Skeletal muscle satellite cell (primary cell): ENCODE measurements around the gene DGKH.

Experiments
- H3K27me3 ChIP-seq: 2 replicates; pipeline ENCODE4 v1.7.0; 2013; ENCODE audit warnings: low read length; ENCODE audit not compliant: control insufficient read depth, insufficient read depth
- H3K36me3 ChIP-seq: 2 replicates; pipeline ENCODE4 v1.7.0; 2013; ENCODE audit warnings: mild to moderate bottlenecking, control low read depth, low read length; ENCODE audit not compliant: insufficient read depth
- H3K4me1 ChIP-seq: 2 replicates; pipeline ENCODE4 v1.7.0; 2013; ENCODE audit warnings: low read length; ENCODE audit not compliant: control insufficient read depth, insufficient read depth
- H3K4me2 ChIP-seq: 2 replicates; pipeline ENCODE4 v1.7.0; 2013; ENCODE audit warnings: mild to moderate bottlenecking, low read length
- H3K4me3 ChIP-seq: 2 replicates; pipeline ENCODE4 v1.7.0; 2013; ENCODE audit warnings: low read length
- H3K9ac ChIP-seq: 2 replicates; pipeline ENCODE4 v1.7.0; 2013; ENCODE audit warnings: mild to moderate bottlenecking, low read depth, low read length, moderate library complexity
- H3K9me3 ChIP-seq: replicated peaks from 2 replicates; pipeline ENCODE4 v1.7.0; 2013; ENCODE audit warnings: mild to moderate bottlenecking, control low read depth, low read length

The DGKH gene

DNA sequence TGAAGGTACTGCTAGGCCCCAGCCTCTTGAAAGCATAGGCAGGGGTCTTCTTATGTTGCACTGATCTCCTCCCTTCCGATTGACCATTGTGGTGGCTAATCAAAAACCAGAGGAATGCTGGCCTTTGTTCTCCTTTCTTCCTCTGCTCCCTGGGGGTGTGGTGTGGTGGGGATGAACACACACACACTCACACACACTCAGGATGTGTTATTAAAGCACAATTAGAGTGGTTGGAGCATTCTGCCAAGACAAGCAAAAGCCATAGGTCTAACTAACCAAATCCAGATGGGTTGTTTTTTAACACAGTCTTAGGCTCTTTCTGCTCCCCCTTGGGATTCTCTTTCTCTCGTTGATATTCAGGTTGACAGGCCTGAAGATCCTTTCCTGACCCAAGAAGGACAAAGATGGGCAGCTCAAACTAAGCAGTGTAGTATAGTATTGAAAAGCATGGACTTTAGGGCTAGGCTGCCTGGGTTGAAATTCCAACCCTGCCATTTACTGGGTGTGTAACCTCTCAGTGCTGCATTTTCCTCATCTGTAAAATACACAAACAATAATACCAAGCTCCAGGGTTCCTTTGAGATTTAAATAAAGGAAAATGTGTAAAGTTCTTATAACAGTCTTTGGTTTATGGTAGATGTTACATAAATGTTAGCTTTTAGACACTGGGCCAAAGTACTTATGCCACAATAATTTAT is 25.5 kb upstream of the DGKH start:
- Histone ChIP-seq H3K27me3 (no peaks in the 10 kb centered on the region), H3K4me2 (no peak overlapping the region), H3K9ac (no peak overlapping the region), H3K36me3 (no peaks in the 10 kb centered on the region), H3K4me3 (no peak overlapping the region), H3K4me1 (peaks cover 19% of the 10 kb centered on the region), H3K9me3 (no peaks in the 10 kb centered on the region)

DNA sequence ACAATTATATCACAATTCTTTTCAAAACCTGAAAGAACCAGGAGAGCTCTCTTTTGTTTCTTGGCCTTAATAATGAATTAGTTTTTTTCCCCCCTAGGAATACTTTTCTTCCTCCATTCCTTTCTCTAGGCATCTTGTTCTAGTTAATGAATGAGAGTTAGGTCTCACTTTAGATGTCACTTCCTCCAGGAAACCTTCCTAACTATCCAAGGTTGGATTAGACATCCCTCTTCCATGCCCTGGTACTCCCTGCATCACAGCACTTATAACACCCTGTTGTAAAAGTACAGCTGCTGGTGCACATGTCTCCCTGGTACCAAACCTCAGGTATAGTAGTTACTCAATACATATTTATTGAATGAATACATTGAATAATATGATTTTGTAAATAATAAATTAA is 21.2 kb upstream of the DGKH start:
- Histone ChIP-seq H3K27me3 (no peaks in the 10 kb centered on the region), H3K9ac (no peak overlapping the region), H3K4me1 (peaks cover 19% of the 10 kb centered on the region), H3K36me3 (no peaks in the 10 kb centered on the region), H3K4me3 (no peak overlapping the region), H3K9me3 (no peaks in the 10 kb centered on the region), H3K4me2 (no peak overlapping the region)

DNA sequence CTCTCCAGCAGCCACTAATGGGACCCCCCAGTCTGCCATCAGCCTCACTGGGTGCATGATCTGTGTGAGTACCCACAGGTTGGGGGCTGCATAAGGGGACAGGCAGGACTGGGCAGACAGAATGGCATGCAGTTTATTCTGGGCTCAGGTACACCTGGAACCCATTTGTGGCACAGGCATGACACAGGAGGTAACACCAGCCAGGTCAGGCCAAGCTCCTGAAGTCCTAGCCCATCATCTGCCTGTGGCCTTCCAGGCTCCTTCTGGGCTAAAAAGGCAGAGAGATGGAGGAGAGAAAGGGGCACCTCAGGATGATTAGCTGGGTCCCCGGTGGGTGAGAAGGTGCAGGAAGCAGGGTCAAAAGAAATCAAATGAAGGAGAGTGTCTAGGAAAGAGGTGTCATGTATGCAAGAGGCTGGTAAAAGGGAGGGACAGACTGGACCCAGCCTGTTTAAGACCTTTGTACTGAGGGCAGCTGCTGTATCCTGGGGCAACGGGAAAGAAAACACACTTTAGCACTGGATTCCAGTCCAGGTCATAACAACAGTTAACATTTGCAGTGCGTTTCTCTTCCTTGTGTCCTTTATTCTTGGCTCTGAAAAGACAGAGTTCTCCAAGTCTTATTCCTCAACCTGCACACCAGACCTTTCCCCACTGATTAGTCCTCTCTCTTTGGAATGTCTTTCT is 20.2 kb upstream of the DGKH start:
- Histone ChIP-seq H3K9me3 (no peaks in the 10 kb centered on the region), H3K36me3 (no peaks in the 10 kb centered on the region), H3K4me3 (no peak overlapping the region), H3K9ac (no peak overlapping the region), H3K27me3 (no peaks in the 10 kb centered on the region), H3K4me1 (peaks cover 19% of the 10 kb centered on the region), H3K4me2 (no peak overlapping the region)

GRCh38 chr13:42035905-42036521 is 12.4 kb upstream of the DGKH start:
- H3K27me3 ChIP-seq: no peaks in the 10 kb centered on the region
- peaks cover 7% of the 10 kb centered on the region for H3K4me1 ChIP-seq
- H3K4me2 ChIP-seq: no peak overlapping the region

DNA sequence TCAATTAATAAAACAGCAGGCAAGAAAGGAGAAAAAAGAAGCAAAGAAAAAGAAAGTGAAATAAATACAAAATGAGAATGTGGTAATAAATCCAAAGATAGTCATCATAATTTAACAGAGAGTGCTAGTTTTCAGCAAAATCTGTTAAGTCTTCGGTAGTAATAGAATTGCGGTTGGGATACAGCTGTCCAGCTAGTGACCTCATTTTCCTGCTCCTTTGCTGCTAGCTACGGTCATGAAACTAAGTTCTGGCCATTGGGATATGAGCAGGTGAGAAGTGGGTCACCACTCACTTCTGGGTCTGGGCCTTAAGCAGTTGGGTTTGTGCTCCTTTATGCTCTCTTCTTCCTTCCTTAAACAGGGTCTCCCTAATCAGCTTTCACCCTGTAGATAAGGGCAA is 11.7 kb upstream of the DGKH start:
- Histone ChIP-seq H3K9ac (no peak overlapping the region), H3K9me3 (no peaks in the 10 kb centered on the region), H3K4me3 (no peak overlapping the region), H3K4me2 (no peak overlapping the region), H3K36me3 (no peaks in the 10 kb centered on the region), H3K4me1 (peaks cover 13% of the 10 kb centered on the region), H3K27me3 (no peaks in the 10 kb centered on the region)

More at GRCh38 chr13:42035905-42036521, 12.4 kb upstream of the DGKH start:
- Histone ChIP-seq H3K36me3 (no peaks in the 10 kb centered on the region), H3K9me3 (no peaks in the 10 kb centered on the region), H3K4me3 (no peak overlapping the region), H3K9ac (no peak overlapping the region)

DNA sequence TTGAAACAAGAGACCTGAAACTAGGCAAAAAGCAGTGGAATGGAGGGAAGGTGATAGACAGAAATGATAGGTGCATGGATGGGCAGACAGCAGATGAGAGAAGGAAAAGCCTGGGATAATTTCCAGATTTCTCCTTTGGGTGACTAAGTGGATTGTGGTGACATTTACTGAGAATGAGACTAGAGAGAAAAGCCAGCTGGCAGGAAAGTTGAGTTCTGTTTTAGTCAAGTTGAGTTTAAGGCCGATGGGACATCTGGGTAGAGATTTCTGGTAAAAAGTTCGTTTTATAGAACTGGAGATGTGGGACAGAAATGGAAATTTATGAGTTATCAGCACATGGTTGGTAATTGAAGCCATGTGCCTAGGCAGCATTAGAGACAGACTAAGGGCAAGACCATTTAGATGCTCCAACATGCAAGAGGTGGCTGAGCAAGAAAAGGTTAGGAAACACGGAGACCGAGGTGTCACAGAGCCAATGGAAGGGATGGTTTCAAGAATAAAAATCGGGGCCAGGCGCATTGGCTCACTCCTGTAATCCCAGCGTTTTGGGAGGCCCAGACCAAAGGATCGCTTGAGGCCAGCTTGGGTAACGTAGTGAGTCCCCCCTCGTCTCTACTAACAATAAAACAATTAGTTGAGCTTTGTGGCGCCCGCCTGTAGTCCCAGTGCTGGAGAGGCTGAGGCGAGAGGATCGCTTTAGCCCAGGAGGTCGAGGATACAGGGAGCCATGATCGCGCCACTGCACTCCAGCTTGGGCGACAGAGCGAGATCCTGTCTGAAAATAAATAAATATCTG is 9.6 kb upstream of the DGKH start:
- H3K4me1 ChIP-seq: peaks cover 19% of the 10 kb centered on the region
- H3K36me3 ChIP-seq: no peaks in the 10 kb centered on the region
- H3K4me3 ChIP-seq: peak overlapping the region; percentile 94
- H3K4me2 ChIP-seq: peak overlapping the region; percentile 87
- no peaks in the 10 kb centered on the region for H3K9me3 ChIP-seq
- no peak overlapping the region for H3K9ac ChIP-seq
- H3K27me3 ChIP-seq: no peaks in the 10 kb centered on the region

DNA sequence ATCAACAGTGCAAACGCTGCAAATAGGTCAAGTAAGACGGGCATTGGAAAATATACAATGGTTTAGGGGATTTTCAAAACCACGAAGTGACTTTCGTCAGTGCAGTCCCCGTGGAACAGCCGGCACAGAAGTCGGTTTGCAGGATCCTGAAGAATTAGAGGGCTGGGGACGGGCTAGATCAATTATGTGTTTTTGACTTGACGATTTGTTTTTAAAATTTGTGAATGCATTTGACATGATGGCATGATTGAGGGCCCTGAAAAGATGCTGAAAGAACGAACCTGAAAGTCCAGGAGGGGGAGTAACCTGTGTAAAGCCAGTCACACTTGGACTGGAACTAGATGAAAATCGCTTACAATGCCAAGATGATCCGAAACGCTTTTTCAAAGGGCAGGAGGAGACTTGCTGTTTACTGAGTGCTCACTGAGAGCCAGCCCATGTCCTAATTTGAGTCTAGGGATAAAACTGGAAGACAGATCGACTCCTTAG is 8.9 kb upstream of the DGKH start:
- no peaks in the 10 kb centered on the region for H3K36me3 ChIP-seq
- H3K4me2 ChIP-seq: peak overlapping the region; percentile 87
- peak overlapping the region; percentile 94 for H3K4me3 ChIP-seq
- H3K9me3 ChIP-seq: no peaks in the 10 kb centered on the region
- peaks cover 19% of the 10 kb centered on the region for H3K4me1 ChIP-seq
- H3K27me3 ChIP-seq: no peaks in the 10 kb centered on the region
- peak overlapping the region; percentile 92 for H3K9ac ChIP-seq

DNA sequence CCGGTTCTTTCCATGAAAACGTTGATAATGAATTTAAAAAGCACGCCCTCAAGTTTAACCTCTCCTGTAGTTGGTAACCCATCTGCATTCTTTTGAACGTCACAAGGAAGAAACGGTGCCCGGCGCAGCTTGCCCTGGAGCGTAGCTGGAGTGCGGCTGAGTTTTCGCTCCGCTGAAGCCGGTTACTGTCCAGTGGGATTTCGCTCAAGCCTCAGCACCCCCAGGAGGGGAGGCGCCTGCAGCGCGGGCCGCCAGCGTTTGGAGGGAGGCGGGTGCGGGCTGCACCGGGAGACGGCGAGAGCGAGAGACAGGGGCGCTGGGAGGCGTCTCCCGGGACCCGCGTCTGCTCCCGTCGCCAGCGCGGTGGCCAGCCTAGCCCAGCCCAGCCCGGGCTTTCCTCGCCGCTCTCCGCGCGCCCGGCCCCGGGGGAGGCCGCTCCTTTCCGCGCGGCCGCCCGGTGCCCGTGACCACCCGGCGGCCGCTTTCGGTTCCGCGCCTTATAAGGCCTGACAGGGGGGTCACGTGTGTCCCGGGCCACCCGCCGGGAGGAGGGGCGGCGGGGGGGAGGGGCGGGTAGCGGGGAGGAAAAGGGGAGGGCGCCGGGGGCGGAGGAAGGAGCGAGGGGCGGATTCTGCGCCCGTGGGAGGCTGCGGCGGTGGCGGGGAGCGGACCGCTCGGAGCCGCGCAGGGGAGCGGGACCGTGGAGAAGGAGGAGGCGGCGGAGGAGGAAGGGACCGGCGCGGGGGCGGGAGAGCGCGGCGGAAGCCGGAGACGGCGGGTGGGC is 8.3 kb upstream of the DGKH start:
- Histone ChIP-seq H3K4me1 (peaks cover 19% of the 10 kb centered on the region), H3K4me3 (peak overlapping the region; percentile 94), H3K9ac (peak overlapping the region; percentile 92), H3K27me3 (no peaks in the 10 kb centered on the region), H3K4me2 (peak overlapping the region; percentile 98), H3K9me3 (no peaks in the 10 kb centered on the region), H3K36me3 (no peaks in the 10 kb centered on the region)

- Histone ChIP-seq H3K4me1 (peaks cover 19% of the 10 kb centered on the region), H3K9ac (peak overlapping the region; percentile 86), H3K4me2 (peak overlapping the region; percentile 98), H3K36me3 (no peaks in the 10 kb centered on the region), H3K27me3 (no peaks in the 10 kb centered on the region), H3K4me3 (peak overlapping the region; percentile 94), H3K9me3 (no peaks in the 10 kb centered on the region)
Measured at GRCh38 chr13:42040730-42041010, 7.8 kb upstream of the DGKH start.

- Histone ChIP-seq H3K36me3 (no peaks in the 10 kb centered on the region), H3K9me3 (no peaks in the 10 kb centered on the region), H3K27me3 (no peaks in the 10 kb centered on the region), H3K9ac (peak overlapping the region; percentile 86), H3K4me1 (peaks cover 19% of the 10 kb centered on the region), H3K4me3 (peak overlapping the region; percentile 94), H3K4me2 (peak overlapping the region; percentile 98)
Measured at GRCh38 chr13:42041011-42041683, 7.3 kb upstream of the DGKH start.
